K562 (cell line): ENCODE data around the gene TENM4.

ENCODE experiments used
- CHD1 ChIP-seq: fragments of 200-600 bp; sonication (generic); IDR thresholded peaks from one replicate; pipeline ENCODE4 v1.6.1; 2012; ENCODE audit warnings: mild to moderate bottlenecking, moderate library complexity, low read length, inconsistent platforms
- CREB1 ChIP-seq, 2 experiments: sonication (generic) in 1 of 2; formaldehyde crosslinking in 1 of 2; IDR thresholded peaks; 2 replicates each; pipeline versions ENCODE4 v1.6.1 to v1.8.0; 2012 to 2022; ENCODE audit warnings: inconsistent platforms in 1 of 2, mild to moderate bottlenecking in 1 of 2, missing genetic modification reagents in 1 of 2, moderate library complexity in 1 of 2
- EP300 ChIP-seq: IDR thresholded peaks from 2 replicates; pipeline ENCODE4 v1.6.1; 2012; ENCODE audit warnings: low read length, improper control_type of control experiment
- HMG20A ChIP-seq: fragments of 450-650 bp; formaldehyde crosslinking; conservative IDR thresholded peaks from 2 replicates; pipeline ENCODE4 v1.4.0; 2020; ENCODE audit warnings: mild to moderate bottlenecking, mixed read lengths
- JUNB ChIP-seq: fragments of 450-650 bp; formaldehyde crosslinking; conservative IDR thresholded peaks from 2 replicates; pipeline ENCODE4 v1.4.0; 2020; ENCODE audit warnings: mild to moderate bottlenecking
- POLR2A ChIP-seq: fragments of 450-650 bp; conservative IDR thresholded peaks from 2 replicates; pipeline ENCODE4 v1.6.1; 2016

- no peak for TF ChIP-seq HMG20A (CRISPR knock-in tag)
- TF ChIP-seq CHD1: no peak
- no peak for TF ChIP-seq EP300
- no peak for TF ChIP-seq POLR2A
- no peak for TF ChIP-seq JUNB (CRISPR knock-in tag)
- TF ChIP-seq CREB1 (IDR thresholded peaks at IDR 0.05): no peak
- no peak for TF ChIP-seq CREB1 (CRISPR knock-in tag; IDR thresholded peaks at IDR 0.05)
Measured at GRCh38 chr11:79070518-79070917, 370.3 kb downstream of the TENM4 start.
